K562 (cell line): ENCODE measurements around the gene AP3B2. TPM values are rescaled to one million over a fixed set of nuclear protein-coding genes. Genes with fewer than 3 reads are reported as not detected.
A peak's percentile ranks its signal among the peaks of the same experiment; 100 is the strongest.

Source experiments
- CHD4 ChIP-seq: fragments of 200-600 bp; sonication (generic); IDR thresholded peaks from 3 replicates; pipeline ENCODE4 v1.6.1; 2012; ENCODE audit warnings: low read depth, mild to moderate bottlenecking, mixed read lengths, low read length, inconsistent platforms; ENCODE audit not compliant: insufficient read depth, insufficient replicate concordance, poor library complexity, severe bottlenecking
- DEAF1 ChIP-seq: fragments of 450-650 bp; formaldehyde crosslinking; IDR thresholded peaks from 2 replicates; pipeline ENCODE4 v1.4.0; 2020; ENCODE audit warnings: mild to moderate bottlenecking, moderate library complexity
- DIDO1 ChIP-seq: fragments of 450-650 bp; IDR thresholded peaks from 2 replicates; pipeline ENCODE4 v1.6.1; 2016; ENCODE audit warnings: low read depth, missing biosample characterization, missing genetic modification characterization
- DNMT1 ChIP-seq: fragments of 450-650 bp; IDR thresholded peaks from 2 replicates; pipeline ENCODE4 v1.6.1; 2016; ENCODE audit warnings: antibody characterized with exemption, mild to moderate bottlenecking
- FOXA3 ChIP-seq, 2 experiments: fragments of 450-650 bp in 1 of 2; sonication (generic) in 1 of 2; formaldehyde crosslinking; IDR thresholded peaks in 1 of 2; conservative IDR thresholded peaks in 1 of 2; 2 replicates each; pipeline versions ENCODE4 v1.4.0 to v1.8.0; 2020 to 2022; ENCODE audit warnings: mild to moderate bottlenecking in 2 of 2, missing genetic modification reagents in 1 of 2
- FOXP1 ChIP-seq: sonication (generic); formaldehyde crosslinking; IDR thresholded peaks from 2 replicates; pipeline ENCODE4 v1.8.0; 2022; ENCODE audit warnings: mild to moderate bottlenecking, missing genetic modification reagents
- GATAD2B ChIP-seq: fragments of 450-650 bp; IDR thresholded peaks from 2 replicates; pipeline ENCODE4 v1.6.1; 2017; ENCODE audit warnings: mild to moderate bottlenecking, borderline replicate concordance
- KAT8 ChIP-seq: fragments of 450-650 bp; IDR thresholded peaks from 2 replicates; pipeline ENCODE4 v1.6.1; 2016; ENCODE audit warnings: low read depth, mild to moderate bottlenecking
- KDM1A ChIP-seq, 2 experiments: fragments of 450-650 bp; IDR thresholded peaks; 2 replicates each; pipeline ENCODE4 v1.6.1; 2016; ENCODE audit warnings: mild to moderate bottlenecking in 2 of 2
- MLX ChIP-seq, 2 experiments: fragments of 450-650 bp in 1 of 2; sonication (generic) in 1 of 2; formaldehyde crosslinking; conservative IDR thresholded peaks; 2 replicates each; pipeline versions ENCODE4 v1.4.0 to v1.8.1; 2020 to 2022; ENCODE audit warnings: mild to moderate bottlenecking in 1 of 2, missing genetic modification reagents in 1 of 2
- PHTF2 ChIP-seq: fragments of 250-450 bp; sonication (Bioruptor Pico); IDR thresholded peaks from 2 replicates; pipeline ENCODE4 v1.5.0; 2021; ENCODE audit warnings: mild to moderate bottlenecking
- RFX5 ChIP-seq: IDR thresholded peaks from 2 replicates; pipeline ENCODE4 v1.6.1; 2011; ENCODE audit warnings: low read depth, mild to moderate bottlenecking, improper control_type of control experiment, low read length
- RNF2 ChIP-seq: sonication (generic); IDR thresholded peaks from 2 replicates; pipeline ENCODE4 v1.6.1; 2016
- SP2 ChIP-seq: IDR thresholded peaks from 2 replicates; pipeline ENCODE4 v1.6.1; 2011; ENCODE audit warnings: mild to moderate bottlenecking, low read depth, low read length, moderate library complexity; ENCODE audit not compliant: poor library complexity, severe bottlenecking; ENCODE audit errors: extremely low read depth
- SRSF9 ChIP-seq: fragments of 200-400 bp; formaldehyde crosslinking; IDR thresholded peaks from 2 replicates; pipeline ENCODE4 v1.6.1; 2017; ENCODE audit warnings: low read depth, low read length, borderline replicate concordance
- TAF1 ChIP-seq: IDR thresholded peaks from 2 replicates; pipeline ENCODE4 v1.6.1; 2011; ENCODE audit warnings: mild to moderate bottlenecking, low read length, moderate library complexity; ENCODE audit not compliant: insufficient read depth, control insufficient read depth, severe bottlenecking; ENCODE audit errors: extremely low read depth
- TEAD1 ChIP-seq, 2 experiments: fragments of 450-650 bp in 1 of 2; sonication (generic) in 1 of 2; formaldehyde crosslinking; IDR thresholded peaks; 2 replicates each; pipeline versions ENCODE4 v1.4.0 to v1.8.0; 2020 to 2022; ENCODE audit warnings: mild to moderate bottlenecking in 2 of 2, missing genetic modification reagents in 1 of 2
- ZC3H8 ChIP-seq: fragments of 450-650 bp; IDR thresholded peaks from 2 replicates; pipeline ENCODE4 v1.6.1; 2017
- ZNF436 ChIP-seq: fragments of 250-450, 450-650 bp; sonication (Bioruptor Pico); formaldehyde crosslinking; IDR thresholded peaks from 2 replicates; pipeline ENCODE4 v1.7.0; 2020; ENCODE audit warnings: mild to moderate bottlenecking
- ZNF75A ChIP-seq: fragments of 450-650 bp; formaldehyde crosslinking; IDR thresholded peaks from 2 replicates; pipeline ENCODE4 v1.4.0; 2020; ENCODE audit warnings: mild to moderate bottlenecking
- polyA plus RNA-seq, 8 experiments: library from polyadenylated mRNA; depleted of rRNA in 4 of 8; stranded (reverse) in 5 of 8; unstranded in 3 of 8; fragments of >200 nt; fragmentation: Nextera tagmentation in 2 of 8; fragmentation: Illumina TruSeq in 1 of 8; extraction: Ambion mirVana in 2 of 8; extraction: Trizol in 1 of 8; gene quantifications; 2 replicates each; pipeline versions ENCODE4 v1.2.1 to v1.2.3, GENCODE V29; 2011 to 2014; ENCODE audit warnings: inconsistent platforms in 1 of 8, missing spikeins in 1 of 8
- total RNA-seq, 7 experiments: library from RNA; depleted of rRNA in 6 of 7; stranded (reverse); fragments of >200 nt in 6 of 7; fragmentation: Illumina TruSeq in 2 of 7; extraction: Trizol in 2 of 7; gene quantifications; 2 replicates each; pipeline versions ENCODE4 v1.2.1 to v1.2.3, GENCODE V29; 2011 to 2021; ENCODE audit warnings: low replicate concordance in 1 of 7
- TF ChIP-seq, protein P1 (sequence below): fragments of 250-450 bp; sonication (Bioruptor Pico); IDR thresholded peaks from 2 replicates; pipeline ENCODE4 v1.8.0; 2022; ENCODE audit warnings: inconsistent platforms, mild to moderate bottlenecking, moderate library complexity, borderline replicate concordance
- TF ChIP-seq, protein P2 (sequence below): fragments of 250-450 bp; sonication (Bioruptor Pico); IDR thresholded peaks from 2 replicates; pipeline ENCODE4 v1.6.1; 2021; ENCODE audit warnings: mild to moderate bottlenecking

The AP3B2 gene
- total and polyA plus RNA-seq, 9 of the 15 experiments (the other 6 are each of a cell fraction or from before 2014, with no cell fraction given) = 0.03 to 0.15 (median 0.10) TPM; not detected in 2

GRCh38 chr15:82663186-82663600 is 46.5 kb downstream of the AP3B2 start (continued):
- TF ChIP-seq RFX5 (no peak), ZC3H8 (no peak), DEAF1 (no peak), TEAD1 (CRISPR knock-in tag; IDR thresholded peaks at IDR 0.05) (peak; percentile 15 to 88; a peak in 2 of 4 replicates), SRSF9 (no peak), DIDO1 (tag) (no peak), GATAD2B (no peak), KAT8 (no peak), DNMT1 (no peak), RNF2 (0 out of 2 replicates have a peak, but pooled peaks have one; percentile 24), PHTF2 (CRISPR knock-in tag) (no peak), SP2 (no peak), ZNF436 (CRISPR knock-in tag) (no peak), FOXA3 (CRISPR knock-in tag; conservative IDR thresholded peaks at IDR 0.05 in 1 of 2, IDR thresholded peaks at IDR 0.05 in 1 of 2) (peak in 1 of 2 experiments; percentile 66; a peak in 2 of 4 replicates), KDM1A (IDR thresholded peaks at IDR 0.05) (no peak), TAF1 (no peak), FOXP1 (CRISPR knock-in tag) (peak; percentile 97), CHD4 (no peak), MLX (CRISPR knock-in tag; conservative IDR thresholded peaks at IDR 0.05) (0 out of 4 replicates have a peak, but pooled peaks of 1 of the 2 experiments have one; percentile 57), ZNF75A (CRISPR knock-in tag) (no peak)
- TF ChIP-seq, protein P1, sequence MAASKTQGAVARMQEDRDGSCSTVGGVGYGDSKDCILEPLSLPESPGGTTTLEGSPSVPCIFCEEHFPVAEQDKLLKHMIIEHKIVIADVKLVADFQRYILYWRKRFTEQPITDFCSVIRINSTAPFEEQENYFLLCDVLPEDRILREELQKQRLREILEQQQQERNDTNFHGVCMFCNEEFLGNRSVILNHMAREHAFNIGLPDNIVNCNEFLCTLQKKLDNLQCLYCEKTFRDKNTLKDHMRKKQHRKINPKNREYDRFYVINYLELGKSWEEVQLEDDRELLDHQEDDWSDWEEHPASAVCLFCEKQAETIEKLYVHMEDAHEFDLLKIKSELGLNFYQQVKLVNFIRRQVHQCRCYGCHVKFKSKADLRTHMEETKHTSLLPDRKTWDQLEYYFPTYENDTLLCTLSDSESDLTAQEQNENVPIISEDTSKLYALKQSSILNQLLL (CRISPR knock-in tag) = no peak
- TF ChIP-seq, protein P2, sequence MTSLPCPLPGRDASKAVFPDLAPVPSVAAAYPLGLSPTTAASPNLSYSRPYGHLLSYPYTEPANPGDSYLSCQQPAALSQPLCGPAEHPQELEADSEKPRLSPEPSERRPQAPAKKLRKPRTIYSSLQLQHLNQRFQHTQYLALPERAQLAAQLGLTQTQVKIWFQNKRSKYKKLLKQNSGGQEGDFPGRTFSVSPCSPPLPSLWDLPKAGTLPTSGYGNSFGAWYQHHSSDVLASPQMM (CRISPR knock-in tag) = no peak
